Measurements from ENCODE around the gene PRKCA.
A peak's percentile ranks its signal among the peaks of the same experiment; 100 is the strongest.
"Not testable (repeated sequence)": the region's sequence is repeated elsewhere in the genome, so short reads cannot be mapped to it uniquely, and the experiment has no call there.

Gene PRKCA

DNA sequence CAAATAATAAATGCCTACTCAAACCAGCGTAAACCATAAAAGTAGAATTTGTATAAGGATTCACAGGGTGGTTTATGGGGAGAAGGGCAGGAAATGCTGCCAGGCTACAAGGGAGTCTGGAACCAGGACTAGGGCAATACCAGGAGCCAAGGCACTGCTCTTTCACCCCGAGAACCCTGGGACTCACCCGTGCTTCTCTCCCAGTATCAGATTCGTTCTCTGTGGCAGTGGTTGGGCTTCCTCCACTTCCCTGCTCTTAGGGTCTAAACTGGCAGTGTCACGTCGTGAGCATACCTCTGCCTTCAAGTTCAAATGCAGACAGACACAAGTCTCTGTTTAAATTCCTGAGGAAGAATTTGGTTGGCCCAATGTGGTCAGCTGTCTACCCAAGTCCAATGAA is 49.3 kb downstream of the PRKCA start:
- DNase-seq (ENCODE audit: low read depth): no peak

DNA sequence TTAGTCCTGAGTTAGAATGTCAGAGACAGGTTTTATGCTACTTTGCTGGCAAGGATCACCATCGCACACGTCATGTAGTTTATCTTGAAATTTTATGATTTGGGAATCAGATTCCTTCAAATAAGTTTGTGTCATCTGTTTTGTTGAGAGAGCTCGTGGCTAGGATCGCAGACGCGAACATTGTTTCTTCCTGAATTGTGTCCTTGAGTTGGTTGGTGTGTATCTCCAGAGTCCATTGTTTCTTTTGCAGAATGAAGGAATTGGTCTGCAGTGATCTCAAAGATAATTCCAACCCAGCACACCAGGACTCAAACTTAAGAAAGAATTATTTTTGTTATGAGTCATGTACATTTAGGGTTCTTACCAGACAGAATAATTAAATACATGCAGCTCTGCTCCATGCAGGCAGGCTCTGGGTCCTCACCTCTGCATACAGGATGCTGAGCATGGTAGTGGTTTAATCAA is 51.6 kb downstream of the PRKCA start:
- DNase-seq (ENCODE audit: low read depth): no peak

DNA sequence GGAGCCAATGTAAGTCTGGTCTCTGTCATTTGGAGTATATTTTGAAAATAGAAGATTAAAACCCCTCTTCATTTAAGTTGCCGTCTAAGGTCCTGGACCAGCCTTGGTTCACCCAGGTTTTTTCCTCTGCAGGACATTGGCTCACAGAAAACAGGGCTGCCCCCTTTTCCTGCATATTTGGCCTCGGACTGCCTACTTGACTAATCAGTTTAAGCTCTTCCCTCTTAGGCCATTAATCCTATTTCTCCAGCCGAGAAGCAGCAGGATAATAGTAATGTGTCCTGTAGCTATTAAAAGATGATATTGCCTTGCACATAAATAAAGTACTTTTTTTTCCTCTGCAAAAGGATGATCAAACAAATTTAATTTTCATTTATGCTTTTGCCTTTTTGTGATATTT is 52.1 kb downstream of the PRKCA start:
- DNase-seq (ENCODE audit: low read depth): no peak

DNA sequence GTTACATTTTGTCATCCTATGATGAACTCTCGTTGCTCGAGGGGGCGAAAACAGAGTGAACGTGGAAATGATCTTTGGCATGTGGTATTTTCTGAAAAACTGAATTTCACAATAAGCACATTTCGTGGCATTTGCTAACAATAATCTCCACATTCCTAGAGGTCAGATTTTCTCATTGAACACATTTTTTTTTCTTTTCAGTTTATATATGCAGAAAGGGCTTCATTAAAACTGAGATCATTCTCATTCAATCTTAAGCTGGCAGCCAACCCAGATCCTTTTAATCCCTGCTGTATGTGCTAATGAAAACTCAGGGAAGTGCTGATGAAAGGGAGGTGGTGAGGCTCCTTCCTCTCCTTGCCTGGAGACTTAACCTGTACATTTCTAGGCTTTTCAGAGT is 52.6 kb downstream of the PRKCA start:
- no peak for DNase-seq (ENCODE audit: low read depth)

DNA sequence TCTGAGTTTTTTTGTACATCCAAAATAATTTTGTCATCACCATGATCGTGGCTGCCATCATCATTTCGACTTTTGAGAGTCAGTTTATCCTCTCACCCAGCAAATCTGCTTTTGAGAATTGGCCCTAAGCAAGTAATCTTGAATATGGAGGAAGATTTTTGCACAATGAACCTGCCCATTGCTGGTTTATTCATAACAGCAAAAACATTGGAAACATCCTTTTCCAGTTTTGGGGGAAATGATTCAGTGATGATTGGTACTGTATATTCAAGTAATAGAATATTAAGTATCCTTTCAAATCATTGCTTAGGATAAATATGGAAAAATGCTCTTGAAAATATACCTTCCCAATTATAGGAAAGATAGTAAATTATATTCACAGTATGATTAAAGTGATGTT is 53.1 kb downstream of the PRKCA start:
- DNase-seq (ENCODE audit: low read depth): no peak

DNA sequence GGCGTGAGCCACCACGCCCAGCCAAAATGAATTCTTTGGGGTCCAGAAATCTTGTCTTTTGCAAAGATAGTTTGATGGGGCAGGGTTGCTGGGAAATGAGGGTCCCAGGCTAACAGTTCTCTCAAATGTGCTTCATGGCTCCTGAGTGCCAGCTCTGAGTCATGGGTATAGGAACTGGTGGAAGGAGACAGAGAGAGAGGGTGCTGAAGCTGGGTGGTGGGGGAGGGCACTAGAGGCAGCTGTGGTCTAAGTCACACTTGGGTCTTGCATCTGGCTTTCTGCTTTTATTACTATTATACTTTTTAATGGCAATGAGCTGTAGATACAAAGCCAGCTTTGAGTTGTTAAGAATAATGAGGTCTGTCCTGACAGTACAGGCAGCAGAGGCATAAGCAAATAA is 54.6 kb downstream of the PRKCA start:
- no peak for DNase-seq (ENCODE audit: low read depth)

DNA sequence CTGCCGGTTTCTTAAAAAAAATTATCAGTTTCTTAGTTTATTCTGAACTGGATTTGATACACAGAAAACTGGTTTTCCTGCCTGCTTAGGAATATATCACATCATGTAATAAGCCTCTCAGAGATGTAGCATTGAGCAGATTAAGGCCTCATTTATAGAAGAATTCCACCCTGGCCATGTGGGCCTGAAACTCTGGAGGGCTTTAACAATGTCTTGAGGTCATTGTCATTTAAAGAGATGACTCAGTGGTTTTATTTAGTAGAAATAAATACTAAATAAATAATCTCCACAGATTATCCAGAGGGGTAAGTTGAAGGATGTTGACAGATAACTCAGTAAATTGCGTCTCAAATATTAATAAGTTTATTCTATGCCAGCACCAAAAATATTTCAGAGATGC is 56.9 kb downstream of the PRKCA start:
- DNase-seq (ENCODE audit: low read depth): no peak

DNA sequence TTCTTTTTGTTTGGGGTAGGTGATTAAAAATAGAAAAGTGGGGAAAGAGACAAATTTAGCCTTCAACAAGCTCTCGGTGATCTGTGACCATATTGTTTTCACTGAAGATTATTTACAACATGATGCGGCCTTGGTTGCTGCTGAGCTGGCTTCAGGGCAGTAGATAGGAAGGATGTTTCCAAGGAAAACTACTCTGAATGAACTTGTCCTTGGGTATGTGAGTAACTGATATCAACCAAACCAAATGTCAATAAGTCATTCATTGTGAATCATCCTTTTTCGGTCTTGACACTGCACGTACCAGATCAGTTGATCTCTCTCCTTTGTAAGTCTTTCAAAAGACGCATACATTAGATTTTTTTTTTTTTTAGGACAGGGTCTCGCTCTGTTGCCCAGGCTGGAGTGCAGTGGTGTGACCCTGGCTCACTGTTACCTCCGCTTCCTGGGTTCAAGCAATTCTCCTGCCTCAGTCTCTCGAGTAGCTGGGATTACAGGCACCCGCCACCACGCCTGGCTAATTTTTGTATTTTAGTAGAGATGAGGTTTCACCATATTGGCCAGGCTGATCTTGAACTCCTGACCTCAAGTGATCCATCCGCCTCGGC is 58.6 kb downstream of the PRKCA start:
- DNase-seq (ENCODE audit: low read depth): not testable (repeated sequence)

DNA sequence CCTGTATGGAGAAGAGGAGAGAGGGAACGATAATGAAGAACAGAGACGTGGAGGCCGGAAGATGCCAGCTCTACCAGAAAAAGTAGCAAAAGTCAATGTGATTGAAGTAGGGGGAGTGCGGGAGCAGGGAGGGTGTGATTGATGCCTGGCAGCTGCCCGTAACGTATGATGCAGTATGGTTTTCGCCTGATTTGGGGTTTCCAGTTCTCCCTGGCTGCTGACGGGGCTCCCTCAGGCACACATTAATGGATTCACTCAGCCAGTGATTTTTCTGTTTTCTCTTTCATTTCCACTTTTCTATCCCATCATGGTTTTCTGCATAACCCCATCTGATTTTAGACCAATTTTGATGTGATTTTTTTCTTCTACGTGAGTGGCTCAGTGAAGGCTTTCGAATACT is 62.1 kb downstream of the PRKCA start:
- no peak for DNase-seq (ENCODE audit: low read depth)

DNA sequence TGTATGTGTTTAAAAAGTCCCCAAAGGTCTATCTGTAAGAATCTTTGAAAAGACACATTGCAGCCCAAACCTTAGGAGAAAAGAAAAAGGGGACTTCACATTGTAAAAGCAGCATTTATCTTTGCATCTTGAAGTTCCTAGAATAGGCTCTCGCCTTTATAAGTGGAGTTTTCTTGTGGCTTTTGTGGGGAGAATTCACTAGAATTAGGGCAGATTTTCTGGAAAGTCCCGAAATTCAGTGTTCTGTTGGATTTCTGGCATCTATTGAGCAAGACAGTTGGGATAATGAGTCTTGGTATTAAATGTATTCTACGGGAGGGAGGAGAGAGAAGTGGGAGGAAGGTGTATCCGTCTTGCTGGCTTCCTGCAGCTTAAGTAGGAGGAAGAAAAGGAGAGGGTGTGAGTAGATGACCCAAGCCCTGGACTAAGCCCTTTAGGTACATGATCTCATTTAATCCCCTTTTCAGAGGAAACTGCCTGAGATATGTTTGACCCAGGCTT is 62.6 kb downstream of the PRKCA start:
- DNase-seq (ENCODE audit: low read depth): no peak

DNA sequence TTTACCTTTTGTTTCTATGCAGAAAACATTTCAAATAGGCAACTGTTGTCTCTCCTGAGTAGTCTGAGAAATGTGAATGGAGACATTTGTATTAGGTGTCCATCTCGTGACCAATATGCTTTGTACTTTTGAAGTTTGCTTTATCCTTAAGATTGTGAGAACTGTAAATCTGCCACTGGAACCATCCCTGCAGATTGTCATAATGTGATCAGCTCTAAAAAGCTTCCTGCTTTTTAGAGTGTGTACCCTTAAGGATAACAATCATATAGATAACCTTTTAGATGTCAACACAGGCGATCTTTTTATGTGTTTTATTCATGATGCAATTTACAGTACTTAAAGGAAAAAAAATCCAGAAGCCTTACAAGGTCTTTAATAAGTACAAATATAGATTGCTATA is 63.5 kb downstream of the PRKCA start:
- no peak for DNase-seq (ENCODE audit: low read depth)

DNA sequence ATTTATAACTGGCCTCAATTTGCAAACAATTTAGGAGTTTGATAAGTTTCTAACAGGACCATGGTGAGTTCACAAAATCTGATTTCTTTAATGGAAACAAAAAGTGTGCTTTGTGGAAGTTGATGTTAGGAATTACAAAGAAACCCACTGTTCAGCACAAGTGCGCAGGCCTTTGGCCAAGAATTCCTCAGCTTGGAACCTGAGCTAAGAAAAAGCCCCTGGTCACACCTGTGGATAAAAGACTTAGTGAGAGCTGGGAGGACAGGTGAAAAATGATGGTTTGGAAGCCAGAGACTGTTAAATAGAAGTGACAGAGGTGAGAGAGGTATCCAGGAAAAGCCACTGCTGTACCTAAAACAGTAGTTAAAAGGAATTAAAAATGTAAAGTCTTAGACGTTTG is 64.7 kb downstream of the PRKCA start:
- DNase-seq (ENCODE audit: low read depth): no peak

DNA sequence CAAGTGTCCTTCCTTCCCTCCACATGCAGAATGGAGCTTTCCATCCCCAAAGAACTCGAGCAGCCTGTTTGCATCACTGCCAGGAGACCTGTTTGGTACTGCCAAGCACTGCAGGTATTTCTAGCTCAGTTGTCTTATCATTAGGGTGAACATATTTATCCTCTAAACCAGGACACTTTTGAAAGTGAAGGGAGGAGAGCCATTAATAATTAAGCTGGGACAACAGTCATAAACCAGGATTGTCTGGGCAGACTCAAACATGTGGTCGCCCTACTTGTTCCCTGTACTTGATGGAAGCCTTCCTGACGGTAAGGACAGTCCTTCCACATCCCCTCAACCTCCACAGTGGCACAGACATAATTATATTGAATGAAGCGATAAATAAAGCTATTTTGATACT is 67.4 kb downstream of the PRKCA start:
- DNase-seq (ENCODE audit: low read depth): no peak

DNA sequence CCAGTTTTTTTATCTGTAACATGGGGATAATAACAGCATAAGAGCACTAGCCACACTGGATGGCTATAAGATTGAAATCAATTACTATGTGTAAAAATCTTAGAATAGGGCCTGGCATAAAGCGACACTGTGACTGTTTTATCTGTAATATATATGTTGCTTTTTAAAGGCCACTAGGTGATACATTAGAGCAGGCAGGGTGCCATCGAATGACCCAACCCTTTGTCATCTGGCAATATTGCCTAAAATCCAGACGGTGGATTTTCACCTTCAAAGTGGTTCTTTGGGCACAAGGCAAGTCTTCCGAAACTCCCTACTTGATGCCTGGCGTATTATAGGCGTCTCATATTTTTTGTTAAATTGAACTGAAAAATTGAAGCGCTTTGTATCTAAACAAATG is 69.1 kb downstream of the PRKCA start:
- DNase-seq (ENCODE audit: low read depth): no peak

DNA sequence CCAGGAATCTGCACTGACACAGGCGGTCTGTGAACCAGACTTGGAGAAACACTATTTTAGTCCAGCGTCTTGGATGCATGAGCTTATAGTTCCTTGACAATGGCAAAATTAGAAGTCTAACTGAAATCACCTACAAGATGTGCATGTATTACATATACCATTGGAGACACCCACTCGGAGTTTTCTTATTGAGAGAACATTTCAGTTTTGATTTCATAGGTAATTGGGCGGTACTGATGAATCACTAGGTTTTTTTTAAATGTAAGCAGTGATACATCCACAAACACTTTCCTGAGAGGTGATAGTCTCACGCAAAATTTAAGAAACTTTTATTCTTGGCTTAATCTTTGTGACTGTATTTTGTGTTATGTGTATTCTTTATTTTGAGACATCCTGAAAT is 69.8 kb downstream of the PRKCA start:
- no peak for DNase-seq (ENCODE audit: low read depth)

DNA sequence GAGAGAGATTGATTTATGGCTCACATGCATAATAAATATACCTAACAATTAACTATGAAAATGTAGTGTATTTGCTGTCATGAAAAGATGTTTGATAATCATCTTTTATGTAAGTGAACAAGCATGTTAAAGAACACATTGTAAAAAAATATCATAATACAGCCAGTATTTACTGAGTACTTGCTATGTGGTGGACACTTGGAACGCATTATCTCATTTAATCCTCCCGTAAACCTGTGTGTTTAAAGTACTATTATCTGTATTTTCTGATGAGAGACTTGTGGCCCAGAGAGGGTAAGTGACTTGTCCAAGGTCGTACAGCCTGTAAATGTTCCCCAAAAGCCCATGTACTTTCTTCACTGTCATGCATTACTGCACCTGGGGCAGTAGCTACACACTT is 70.7 kb downstream of the PRKCA start:
- no peak for DNase-seq (ENCODE audit: low read depth)

DNA sequence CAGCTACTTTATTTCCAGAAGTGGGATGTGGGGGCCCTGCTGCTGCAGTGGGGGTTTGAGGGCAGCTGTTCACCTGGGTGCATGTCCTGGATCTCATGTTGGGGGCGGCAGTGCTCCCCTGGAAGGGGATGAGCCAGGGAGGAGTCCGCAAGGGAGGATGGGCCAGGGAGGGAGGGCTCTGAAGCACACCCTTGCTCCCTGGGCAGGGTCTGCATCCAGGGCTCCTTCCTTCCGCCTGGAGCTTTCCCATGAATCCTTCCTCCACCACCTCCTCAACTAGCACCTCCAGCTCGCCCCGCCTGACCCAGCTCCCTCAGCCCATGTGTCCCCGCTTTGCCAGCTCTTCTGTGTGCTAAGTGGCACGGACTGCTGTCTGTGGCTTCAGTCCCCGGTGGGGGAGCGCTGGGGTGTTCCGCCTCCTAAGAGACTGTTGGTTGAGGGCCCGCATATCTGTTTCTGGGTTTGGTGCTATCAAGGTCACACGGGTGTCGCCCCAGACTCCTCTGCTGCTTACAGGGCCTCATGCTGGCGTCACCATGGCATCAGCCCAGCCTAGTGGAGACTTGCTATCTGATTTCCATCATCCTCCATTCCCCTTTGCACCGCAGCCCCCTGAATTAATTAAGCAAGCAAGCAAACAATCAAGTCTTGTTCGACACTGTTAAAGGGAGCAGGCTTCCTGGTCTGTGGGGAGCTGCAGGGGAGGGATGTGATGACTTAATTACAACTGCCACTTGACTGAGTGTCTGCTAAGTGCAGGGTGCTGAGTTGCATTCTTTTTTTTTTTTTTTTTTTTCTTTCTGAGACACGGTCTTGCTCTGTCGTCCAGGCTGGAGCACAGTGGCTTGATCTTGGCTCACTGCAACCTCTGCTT is 71.8 kb downstream of the PRKCA start:
- DNase-seq (ENCODE audit: low read depth): no peak

DNA sequence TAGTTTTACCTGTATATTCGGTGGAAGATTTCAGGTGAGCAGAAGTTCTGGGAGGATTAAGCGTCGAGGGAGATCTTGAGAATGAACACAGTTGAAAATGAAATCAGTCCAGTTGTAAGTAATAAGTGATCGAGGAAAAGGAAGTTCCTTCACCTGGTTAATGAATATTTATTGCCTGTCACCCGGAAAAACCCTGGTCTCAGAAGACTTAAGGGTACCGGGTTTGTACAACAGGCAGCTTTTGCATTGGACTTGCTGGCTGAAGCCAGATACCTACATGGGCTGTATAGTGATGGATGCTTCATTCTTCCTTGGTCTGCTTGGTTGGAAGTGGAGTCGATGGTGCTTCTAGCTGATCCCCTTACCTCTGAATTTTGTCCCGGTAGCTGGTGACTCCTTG is 72.7 kb downstream of the PRKCA start:
- DNase-seq (ENCODE audit: low read depth): no peak

DNA sequence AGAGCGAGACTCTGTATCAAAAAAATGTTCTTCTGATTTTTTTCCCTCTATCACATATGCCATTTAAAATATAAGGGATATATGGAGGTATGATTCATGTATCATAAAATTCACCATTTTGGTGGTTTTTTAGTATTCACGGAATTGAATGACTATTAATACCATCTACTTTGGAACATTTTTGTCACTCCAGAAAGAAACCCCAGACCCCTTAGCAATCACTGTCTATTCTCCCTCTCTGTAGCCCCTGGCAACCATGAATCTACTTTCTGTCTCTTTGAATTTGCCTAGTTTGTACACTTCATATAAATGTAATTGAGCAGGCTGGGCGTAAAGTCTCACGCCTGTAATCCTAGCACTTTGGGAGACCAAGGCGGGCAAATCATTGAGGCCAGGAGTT is 75.9 kb downstream of the PRKCA start:
- DNase-seq (ENCODE audit: low read depth): no peak

DNA sequence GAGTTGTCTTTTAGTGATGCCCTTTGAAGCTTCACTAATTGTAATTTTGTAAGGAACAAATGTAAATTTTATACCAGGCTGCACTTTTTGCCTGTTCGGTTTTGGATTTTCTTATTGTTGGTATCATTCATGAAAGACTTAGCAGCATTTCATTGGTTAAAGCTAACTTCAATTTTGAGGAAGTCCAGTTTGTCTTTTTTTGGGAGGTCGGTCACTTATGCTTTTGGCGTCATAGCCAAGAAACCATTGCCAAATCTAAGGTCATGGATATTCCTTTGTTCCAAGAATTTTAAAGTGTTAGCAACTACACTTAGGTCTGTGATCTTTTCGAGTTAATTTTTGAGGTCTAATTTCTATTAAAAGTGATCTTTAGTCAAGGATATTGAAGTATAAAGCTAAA is 77.1 kb downstream of the PRKCA start:
- no peak for DNase-seq (ENCODE audit: low read depth)

DNA sequence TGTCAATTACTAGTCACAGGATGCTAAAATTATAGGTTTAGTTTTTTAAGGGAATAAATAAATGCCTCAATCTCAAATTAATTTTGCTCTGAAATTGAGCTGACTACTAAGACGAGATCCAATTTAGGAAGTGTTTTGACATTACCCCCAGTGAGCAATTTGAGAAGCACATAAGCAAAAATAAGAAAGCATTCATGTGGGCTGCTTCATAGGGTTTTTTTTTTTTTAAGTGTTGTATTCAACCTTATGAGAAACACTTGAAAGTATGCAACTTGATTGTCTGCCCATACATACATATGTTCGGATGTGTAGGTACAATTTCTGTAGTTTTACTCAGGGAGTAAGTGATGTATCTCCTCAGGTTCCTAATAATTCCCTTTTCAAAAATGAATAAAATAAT is 77.6 kb downstream of the PRKCA start:
- DNase-seq (ENCODE audit: low read depth): no peak

DNA sequence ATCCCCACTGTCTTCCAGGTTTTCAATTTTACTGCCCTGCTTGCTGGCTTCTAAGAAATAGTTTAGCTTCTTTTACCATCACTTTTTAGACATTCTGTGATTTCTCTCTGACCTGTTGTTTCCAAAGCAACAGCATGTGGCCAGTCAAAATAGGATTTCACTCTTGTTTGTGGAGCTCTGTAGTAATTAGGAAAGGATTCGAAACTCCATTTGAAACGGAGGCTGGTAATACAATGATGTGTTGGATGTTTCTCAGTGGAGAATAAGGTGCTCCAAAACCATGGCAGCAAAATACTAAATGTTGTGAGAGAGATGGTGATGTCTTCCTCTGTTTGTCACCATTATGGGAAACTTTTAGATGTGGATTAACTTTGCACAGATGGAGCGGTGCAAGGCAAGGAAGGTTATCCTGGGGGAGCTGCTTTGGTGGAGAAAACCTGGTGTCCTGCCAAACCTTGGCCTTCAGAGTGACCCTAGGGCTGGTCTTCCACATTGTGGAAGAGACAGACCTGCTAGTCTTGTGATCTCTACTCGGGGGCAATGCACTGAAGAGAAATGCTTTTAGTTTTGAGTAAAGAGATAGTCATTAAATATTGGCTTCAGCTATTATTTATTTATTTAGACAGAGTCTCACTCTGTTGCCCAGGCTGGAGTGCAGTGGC is 79.4 kb downstream of the PRKCA start:
- no peak for DNase-seq (ENCODE audit: low read depth)

DNA sequence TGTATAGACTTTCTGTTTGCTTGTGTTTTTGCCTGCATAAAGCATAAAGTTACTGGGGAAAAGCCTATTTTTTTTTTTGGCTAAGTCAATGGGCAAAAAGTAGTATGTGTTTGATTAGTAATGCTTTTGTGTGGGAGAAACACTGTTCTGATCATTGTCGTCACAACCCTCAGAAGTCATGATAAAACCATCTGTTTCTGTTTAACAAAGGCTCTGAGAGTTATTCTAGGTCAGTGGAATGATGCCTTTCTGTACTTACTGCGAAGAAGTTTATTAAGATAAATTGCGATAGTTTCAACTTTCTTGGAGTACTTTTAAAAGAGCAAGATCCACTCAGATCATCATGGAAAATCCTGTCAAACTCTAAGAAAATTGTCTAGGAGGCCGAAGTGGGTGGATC is 80.9 kb downstream of the PRKCA start:
- peak; percentile 85 for DNase-seq (ENCODE audit: low read depth)

Data from GM04504 (cell line).